C1 segment of cervical spinal cord (tissue), 14 donors: ENCODE measurements around the gene CHI3L2.

ENCODE experiments used
- DNase-seq, 14 donors: peaks; one replicate each; lab custom pipeline; 2025; lab: John Stamatoyannopoulos, UW

The CHI3L2 gene

DNA sequence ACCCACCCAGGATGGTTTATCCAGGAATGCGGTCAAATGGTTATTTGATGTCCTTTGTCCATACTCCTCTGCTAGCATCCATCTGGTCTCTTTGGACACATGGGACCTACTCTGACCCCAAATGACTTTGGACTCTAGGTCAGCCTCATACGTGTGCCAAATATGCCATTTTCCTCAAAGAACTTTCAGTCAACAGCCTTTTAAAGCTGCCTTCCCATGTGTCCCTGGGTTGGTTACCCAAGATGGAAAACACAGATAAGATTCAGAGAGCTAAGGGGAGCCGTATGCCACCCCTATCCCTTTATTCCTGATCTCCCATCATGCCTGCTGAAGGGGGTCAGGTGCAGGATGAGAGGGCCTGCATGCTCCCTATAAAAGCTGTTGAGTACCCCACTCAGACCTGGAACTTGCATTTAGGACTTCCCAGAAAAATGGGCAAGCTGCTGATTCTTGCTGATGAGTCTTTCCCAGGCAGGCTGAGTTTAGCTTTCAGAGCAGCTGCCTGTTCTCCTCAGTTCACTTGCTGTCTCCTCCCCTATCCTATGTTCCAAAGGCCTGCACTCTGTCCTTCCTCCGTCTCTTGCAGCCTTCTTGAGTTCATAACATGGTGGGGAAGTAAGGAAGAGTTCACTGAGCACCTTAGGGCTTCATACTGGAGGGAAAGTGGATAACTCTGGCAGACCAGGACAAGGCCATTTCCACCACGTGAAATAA lies 19.8 kb downstream of the CHI3L2 start:
- no peak for DNase-seq

DNA sequence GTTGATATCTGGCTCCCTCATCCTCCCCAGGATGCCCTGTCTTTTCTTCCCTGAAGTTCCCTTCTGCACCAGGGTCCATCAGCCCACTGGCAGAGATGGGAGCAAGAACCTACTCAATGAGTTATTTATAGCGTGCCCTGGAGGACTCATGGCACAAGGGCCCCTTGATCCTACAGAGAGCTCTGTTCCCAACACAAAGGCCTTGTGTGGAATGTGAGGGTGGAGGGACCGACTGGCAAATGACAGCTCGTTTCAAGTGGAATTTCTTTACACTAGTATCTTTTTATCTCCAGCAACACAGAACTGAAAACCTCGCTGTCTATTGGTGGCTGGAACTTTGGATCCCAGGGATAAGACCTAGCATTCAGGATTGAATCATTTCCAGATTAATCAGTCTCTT lies 22.4 kb downstream of the CHI3L2 start:
- DNase-seq, result peak in 8 of 14 donors; percentile 18 to 62 (median 33)

DNA sequence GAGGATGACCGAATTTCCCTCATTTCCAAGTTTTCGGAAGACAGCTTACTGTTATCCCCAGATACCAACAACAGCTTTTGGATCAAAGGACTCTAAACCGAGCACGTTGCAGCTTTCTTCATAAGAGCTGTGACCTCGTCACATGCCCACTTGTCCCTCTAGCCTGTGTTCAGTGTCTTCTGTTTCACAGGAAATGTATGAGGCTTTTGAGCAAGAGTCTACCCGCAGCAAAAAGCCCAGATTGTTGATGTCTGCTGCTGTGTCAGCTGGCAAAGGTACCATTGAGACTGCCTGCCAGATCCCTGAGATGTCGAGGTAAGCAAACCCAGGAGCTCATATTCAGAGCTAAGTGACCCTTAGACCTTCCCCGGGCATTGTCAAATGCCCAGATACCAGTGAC lies 24.1 kb downstream of the CHI3L2 start:
- DNase-seq, result no peak

DNA sequence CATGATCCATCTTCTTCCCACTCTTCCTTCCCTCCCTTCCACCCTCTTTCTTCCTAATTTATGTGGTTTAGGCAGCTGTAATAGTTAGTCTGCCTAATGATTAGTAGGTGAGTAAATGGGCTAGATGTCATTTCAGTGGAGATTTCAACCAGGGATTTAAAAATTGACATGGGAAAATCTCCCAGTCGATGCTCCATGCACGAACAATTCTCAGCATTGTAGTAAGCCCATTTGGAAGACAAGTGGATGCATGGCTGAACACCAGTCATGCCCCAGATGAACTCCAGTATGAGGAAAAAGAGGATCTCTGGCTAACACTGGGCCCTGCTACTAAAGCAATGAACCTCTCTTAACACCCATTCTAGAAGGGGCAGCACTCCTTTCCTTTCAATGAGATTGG lies 25.3 kb downstream of the CHI3L2 start:
- no peak for DNase-seq

DNA sequence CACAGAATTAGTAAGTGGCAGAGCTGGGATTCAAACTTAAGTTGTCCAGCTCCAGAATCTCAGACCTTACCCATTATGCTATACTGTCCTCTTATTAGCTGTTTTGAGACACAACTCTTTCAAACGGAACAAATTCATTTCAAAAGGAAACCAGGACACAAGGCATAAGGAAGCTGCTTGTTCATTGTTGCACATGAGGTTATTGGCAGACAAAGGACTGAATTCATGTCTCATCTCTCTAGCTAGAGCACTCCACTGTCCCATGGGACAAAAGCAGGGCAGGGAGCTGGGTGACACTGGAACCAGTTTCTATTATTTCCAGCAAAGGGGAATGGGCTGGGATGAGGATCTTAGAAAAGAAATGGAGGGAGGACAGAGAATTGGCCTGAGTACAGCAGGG lies 26.4 kb downstream of the CHI3L2 start:
- DNase-seq, result peak in 5 of 14 donors; percentile 17 to 35 (median 29)

DNA sequence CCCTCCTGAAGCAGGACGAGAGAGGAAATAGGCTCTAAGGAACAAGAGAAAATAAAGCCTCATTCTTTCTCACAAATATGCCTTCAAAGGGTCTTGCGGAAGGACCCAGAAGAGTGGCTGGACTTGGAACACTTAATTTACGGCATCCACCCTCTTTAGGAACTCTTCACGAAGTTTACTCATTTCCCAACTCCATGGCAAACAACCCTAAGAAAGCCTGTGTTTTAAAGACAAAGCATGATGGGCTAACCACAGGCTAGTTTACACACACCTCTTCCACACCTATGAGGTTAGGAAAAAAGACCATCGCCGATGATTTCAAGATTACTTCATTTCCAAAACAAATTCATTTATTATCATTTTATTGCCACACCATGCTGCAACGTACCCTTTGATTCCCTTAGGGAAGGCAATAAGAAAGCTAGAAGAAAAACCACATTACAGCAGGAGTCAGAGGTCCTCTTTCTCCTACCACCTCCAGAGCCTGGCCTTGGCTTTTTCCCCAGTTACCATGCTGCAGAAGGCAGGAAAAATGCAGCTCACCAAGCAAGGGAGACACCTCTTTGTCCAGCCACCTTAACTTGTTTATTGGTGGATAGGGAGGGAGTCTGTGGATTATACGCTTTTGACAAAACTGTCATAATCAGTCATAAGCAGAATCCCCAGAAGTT lies 29.6 kb downstream of the CHI3L2 start:
- DNase-seq, result no peak

DNA sequence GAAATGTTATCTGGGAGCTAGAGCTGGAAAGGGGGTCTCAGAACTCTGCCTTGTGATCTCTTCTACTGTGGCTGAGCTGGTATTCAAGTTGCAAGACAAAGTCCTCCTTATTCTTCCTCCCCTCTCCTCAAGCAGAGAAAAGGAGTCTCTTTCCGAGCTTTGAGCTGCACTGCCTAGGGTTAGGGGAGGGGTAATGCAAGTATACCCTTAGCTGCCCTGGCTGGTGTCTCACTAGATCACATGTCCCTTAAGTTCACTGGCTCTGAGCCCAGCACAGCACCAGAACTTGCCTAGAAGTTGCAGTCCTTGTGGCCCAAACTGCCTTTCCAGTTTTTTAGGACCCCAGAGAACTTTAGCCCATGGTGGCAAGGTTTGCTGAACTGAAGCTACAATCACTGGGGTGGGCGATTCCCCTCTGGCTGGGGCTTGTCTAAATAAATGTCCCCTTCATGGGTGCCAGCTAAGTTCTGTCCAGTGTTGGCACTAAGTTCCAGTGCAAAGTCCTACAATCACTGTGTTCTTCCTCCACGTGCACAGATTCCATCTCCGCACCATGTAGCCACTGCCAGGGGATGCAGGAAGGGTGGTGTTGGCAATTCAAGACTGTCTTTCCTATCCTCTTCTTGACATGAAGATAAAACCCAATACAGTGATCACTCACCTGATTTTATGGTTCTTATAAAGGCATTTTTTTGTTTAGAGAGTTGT lies 40.4 kb downstream of the CHI3L2 start:
- no peak for DNase-seq

DNA sequence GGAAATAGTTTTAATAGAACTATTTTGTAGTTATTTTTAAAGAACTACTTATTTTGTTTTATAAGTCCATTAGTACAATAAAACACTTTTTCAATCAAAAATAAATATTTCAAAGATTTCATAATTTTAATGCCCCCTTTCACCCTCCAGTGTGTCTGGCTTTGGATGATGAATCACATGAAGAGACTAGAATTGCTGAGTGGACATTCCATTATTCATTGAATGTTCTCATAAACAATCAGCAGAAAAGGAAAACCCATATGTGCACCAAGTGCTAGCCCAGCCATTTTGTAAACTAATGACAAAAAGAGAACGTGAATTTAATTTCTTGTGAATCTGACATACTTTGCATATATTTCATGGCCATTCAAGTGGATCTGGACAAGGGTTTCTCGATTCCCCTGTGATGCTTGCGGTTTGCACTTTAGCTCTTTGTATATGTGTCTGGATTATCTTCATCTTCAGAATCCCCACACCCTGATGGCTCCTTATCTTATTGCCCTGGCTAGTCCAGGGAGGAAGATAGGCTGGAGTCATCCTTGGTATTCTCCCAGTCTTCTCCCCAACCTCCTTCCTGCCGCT lies 42.4 kb downstream of the CHI3L2 start:
- no peak for DNase-seq

DNA sequence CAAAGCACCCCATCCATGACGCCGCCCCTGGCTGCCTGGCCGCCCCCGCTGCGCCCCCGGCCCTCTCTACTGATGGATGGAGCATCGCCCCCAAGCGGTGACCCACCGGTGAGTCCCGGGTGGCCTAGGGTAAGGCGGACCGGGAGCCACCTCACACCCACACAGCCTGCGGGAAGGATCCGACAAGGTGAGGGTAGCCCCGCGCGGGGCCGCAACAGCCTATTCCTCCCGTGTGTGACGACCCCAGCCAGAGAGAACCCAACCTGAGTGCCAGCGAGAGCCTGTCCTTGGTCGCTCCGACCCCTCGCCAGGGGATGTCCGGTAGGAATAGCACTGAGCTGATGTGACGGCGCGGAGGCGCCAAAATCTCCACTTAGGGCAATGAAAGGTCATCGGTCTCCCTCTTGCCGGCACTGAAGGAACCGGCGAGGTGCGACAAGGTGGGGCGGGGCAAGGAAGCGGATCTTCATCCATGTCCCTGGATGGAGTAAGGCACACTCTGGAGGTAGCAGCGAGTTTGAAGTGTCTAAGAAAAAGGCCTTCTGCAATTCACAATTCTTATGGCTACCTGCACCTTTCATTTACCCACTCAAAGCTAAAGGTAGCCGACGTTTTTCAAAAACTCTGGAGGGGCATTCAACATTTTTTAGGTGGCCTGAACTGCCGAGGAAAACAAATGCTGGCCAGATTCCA lies 43.4 kb downstream of the CHI3L2 start:
- no peak for DNase-seq

DNA sequence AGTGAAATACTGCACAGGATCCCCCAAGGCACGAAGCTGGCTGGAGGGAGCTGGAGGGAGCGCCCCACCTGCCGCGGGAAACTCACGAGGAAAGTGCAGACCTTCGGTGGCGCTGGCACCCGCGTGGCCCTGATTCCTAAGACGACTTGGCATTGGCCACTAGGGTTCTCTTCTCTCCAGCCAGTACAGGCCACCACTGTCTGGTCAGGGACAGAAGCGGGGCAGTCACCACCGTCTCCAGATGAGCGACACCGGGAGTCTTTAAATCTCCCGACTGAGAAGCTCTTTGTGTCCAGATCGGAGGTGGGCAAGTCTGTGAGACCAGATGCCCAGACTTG lies 43.9 kb downstream of the CHI3L2 start:
- DNase-seq, result peak in 1 of 14 donors; percentile 19

DNA sequence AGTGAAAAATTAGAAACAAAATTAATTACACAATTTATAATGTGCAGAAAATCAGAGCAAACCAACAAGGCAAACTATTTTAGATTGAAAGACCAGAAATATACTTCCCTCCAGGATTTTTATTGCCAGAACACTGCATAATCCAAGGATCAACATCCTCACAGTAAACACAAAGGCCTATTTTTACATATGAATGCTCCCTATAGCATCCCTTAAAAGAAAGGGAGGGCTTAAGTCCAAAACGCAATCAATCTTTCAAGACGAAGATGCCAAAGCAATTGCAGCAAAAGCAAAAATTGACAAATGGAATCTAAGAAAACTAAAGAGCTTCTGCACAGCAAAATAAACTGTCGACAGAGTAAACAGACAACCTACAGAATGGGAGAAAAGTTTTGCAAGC lies 44.6 kb downstream of the CHI3L2 start:
- DNase-seq, result no peak

DNA sequence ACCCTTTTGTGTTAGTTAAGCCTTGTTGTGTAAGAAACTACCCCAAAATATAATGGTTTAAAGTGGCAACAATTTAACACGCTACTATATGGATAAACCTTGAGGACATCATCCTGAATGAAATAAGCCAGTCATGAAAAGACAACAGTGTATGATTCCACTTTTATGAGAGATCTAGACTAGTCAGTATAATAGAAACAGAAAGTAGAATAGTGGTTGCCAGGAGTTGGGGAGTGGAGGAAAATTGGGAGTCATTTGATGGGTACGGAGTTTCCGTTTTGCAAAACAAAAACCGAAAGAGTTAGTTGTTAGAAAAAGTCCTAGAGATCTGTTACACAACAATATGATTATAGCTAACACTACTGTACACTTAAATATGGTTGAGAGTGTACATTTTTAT lies 47.1 kb downstream of the CHI3L2 start:
- DNase-seq, result no peak

DNA sequence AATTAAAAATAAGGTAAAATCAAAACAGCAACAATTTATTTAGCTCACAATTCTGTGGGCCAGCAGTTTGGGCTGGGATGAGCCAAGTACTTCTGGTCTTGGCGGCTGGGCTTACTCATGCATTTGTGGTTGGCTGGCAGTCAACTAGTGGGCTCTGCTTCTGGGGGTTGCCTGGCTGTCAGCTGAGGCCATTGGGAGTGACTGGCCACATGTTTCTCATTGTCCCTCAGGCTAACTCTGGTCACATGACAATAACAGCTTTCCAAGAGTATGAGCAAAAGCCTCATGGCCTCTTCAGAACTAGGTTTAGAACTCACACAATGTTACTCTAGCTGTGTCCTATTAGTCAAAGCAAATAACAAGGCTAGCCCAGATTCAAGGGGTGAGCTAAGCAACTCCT lies 47.6 kb downstream of the CHI3L2 start:
- peak in 1 of 14 donors; percentile 15 for DNase-seq

DNA sequence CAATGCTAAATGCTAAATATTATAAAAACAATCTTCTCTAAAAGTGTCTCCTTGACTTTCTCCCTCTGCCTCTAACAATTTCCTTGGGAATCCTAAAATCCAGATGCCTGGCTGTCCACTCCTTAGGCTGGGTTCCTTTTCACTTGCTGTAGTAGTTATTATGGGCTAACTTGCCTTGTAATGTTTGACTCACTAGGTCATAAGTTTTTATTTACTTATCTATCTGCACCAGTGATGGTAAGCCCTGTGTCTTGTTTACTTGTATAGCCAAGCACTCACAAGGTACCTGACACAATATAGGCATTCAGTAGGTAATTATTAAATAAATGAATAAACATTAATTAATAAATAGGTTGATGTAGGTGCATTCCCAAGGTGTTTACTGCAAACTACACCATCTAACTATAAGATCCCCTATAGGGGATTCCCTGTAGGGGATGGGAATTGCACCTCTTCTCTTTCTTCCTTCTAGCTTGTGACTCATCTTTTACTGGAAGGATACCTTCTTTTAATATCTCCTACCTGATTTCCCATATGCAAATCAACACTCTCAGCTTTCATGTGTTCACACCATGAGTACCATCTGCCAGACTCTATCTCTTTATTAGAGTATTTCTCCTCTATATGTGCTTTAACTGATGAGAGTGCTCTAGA lies 48.4 kb downstream of the CHI3L2 start:
- DNase-seq, result no peak

DNA sequence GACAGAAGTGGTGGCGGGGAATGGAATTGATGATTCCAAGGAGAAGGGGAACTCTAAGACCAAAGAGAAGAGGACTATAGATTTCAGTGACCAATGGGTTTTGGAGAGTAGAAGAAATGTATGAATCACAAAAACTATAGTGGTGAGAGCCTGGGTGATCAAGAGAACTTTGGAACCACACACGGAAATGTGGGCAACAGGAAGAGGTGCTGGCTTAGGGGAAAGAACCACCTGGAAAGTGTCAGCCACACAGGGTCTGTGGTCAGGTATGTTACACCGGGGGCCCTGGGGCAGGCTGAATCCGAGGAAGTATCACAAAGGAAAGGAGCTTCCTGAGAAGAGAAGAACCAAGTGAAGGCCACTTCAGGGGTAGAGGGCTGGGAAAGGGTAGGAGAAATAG lies 51.6 kb downstream of the CHI3L2 start:
- DNase-seq, result no peak

DNA sequence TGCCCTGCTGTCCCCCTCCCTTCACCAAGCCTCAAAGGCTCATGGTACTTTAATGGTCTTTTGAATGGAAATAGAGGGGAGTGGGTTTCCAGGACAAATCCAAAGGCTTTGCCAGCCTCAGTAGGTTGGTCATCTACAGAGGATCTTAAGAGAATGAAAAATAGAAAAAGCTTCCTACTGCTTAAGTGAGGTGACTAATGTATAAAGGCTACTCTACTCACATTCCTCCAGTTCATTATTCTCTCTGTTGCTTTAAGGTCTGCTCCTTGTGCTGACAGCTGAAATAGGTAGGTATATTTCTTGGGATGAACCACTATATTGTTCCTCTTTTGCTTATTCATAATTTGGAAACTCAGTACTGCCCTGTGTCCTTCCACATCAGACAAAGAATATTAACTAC lies 52.8 kb downstream of the CHI3L2 start:
- DNase-seq, result no peak

DNA sequence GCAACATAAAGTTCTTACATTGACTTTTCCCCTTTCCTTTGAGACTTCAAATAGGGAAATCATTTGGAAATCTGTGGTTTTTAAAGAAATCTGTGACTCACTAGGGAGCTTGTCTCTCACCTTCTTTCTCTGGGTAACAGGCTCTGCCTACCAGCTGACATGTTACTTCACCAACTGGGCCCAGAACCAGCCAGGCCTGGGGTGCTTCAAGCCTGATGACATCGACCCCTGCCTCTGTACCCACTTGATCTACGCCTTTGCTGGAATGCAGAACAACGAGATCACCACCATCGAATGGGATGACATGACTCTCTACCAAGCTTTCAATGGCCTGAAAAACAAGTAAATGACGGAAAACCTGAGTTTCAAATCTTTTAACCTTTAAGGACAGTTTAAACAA lies 53.9 kb downstream of the CHI3L2 start:
- no peak for DNase-seq

DNA sequence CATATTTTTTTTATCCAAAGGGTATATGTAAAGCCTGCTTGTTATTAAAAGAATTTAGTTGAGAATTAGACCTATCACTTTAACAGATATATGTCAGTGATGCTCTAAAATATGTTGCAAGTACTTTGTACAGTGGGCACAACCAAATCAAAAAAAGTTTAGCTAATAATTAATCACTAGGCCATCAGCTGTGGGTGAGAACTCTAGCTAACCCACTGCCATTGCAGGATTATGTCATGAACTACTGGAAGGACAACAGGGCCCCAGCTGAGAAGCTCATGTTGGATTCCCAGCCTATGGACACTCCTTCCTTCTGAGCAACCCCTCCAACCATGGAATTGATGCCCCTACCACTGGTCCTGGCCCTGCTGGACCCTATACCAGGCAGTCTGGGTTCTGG lies 56.3 kb downstream of the CHI3L2 start:
- DNase-seq, result no peak

DNA sequence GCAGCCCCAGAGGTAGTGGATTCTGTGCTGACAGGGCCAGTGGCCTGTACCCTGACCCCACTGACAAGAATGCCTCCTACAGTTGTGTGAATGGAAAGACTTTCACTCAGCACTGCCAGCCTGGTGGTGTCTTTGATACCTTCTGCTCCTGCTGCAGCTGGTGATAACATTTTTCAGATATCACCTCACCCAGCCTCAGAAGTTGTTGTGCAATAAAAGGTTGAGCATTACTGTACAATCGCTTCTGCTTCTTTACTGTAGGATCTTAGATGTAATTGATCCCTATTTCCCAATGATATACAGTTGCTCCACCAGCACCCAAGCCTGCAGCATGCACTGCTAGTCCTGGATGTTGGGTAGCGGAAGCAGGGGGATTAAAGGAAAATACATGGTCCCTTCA lies 58.4 kb downstream of the CHI3L2 start:
- DNase-seq, result no peak

DNA sequence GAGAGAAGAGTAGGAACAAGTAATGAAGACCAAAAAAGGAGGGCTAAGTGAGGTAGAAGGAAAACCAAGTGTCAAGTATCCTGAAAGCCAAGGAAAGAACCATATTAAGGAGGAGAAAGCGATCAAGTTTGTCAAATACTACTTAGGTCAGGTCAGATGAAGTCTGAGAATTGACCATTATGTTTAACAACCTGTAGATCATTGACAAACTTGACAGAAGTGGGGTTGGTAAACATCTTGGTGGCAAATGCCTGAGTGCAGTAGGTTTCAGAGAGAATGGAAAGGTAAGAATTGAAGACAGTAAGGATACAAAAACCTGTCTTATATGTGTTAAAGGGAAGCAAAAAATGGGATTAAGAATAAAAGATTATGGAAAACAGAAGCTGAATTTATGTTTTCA lies 59.4 kb downstream of the CHI3L2 start:
- DNase-seq, result no peak

DNA sequence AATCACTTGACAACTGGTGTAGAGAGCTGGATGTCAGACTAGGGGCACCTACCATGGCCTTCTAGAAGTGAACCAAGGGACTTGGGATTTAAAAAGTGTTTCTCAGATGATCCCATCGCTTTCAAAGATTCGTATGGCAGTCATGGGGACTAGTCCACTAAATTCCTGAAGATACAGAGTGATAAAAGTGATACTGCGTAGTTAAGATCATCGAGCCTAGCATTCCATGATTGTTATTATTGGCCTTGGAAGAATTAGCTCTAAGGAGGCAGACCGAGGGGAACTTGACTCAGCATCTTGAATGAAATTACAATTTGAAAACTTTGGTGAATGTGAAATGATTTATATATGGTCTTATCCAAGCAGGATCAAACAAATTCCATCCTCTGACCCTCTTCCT lies 61.9 kb downstream of the CHI3L2 start:
- DNase-seq, result no peak

DNA sequence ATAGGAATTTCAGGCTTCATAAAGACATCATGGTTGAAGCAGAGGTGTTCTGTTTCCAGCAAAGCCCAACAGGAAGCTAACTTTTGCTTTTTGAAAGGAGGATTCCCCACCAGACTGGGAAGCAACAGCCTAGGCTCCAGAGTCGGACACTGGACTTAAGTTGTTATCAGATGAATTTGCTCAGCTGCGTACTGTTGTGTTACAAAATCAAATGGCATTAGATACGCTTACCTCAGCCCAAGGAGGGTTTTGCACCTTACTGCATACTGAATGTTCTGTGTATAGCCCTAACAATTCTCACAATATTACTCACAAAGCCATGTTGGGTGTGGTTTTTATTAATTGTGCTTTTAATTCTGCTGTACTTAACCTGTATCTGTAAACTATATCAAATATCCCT lies 62.6 kb downstream of the CHI3L2 start:
- DNase-seq, result no peak
